Measurements from ENCODE around the gene ZNF468.
A peak's percentile ranks its signal among the peaks of the same experiment; 100 is the strongest.
"Not testable (repeated sequence)": the region's sequence is repeated elsewhere in the genome, so short reads cannot be mapped to it uniquely, and the experiment has no call there.

Gene ZNF468

GRCh38 chr19:52891336-52891735 lies 33.9 kb upstream of the ZNF468 start:
- no peak for DNase-seq (ENCODE audit: low read depth)
- no peak for TF ChIP-seq CTCF (conservative IDR thresholded peaks at IDR 0.05; ENCODE audit: control insufficient read depth, insufficient read depth, low read depth, low read length)
- no peak overlapping the region for H3K4me3 ChIP-seq (ENCODE audit: control insufficient read depth, low read depth, low read length)

GRCh38 chr19:52889931-52890330 lies 32.5 kb upstream of the ZNF468 start:
- no peak for TF ChIP-seq CTCF (conservative IDR thresholded peaks at IDR 0.05; ENCODE audit: control insufficient read depth, insufficient read depth, low read depth, low read length)
- no peak overlapping the region for H3K4me3 ChIP-seq (ENCODE audit: control insufficient read depth, low read depth, low read length)
- no peak for DNase-seq (ENCODE audit: low read depth)

- H3K4me3 ChIP-seq (ENCODE audit: control insufficient read depth, low read depth, low read length), result no peak overlapping the region
- no peak for DNase-seq (ENCODE audit: low read depth)
- TF ChIP-seq CTCF (conservative IDR thresholded peaks at IDR 0.05; ENCODE audit: control insufficient read depth, insufficient read depth, low read depth, low read length), result no peak
Measured at GRCh38 chr19:52889076-52889475, 31.7 kb upstream of the ZNF468 start.

GRCh38 chr19:52880895-52881389 lies 23.5 kb upstream of the ZNF468 start:
- no peak for DNase-seq (ENCODE audit: low read depth)
- H3K4me3 ChIP-seq (ENCODE audit: control insufficient read depth, low read depth, low read length), result no peak overlapping the region
- TF ChIP-seq CTCF (conservative IDR thresholded peaks at IDR 0.05; ENCODE audit: control insufficient read depth, insufficient read depth, low read depth, low read length), result no peak

DNA sequence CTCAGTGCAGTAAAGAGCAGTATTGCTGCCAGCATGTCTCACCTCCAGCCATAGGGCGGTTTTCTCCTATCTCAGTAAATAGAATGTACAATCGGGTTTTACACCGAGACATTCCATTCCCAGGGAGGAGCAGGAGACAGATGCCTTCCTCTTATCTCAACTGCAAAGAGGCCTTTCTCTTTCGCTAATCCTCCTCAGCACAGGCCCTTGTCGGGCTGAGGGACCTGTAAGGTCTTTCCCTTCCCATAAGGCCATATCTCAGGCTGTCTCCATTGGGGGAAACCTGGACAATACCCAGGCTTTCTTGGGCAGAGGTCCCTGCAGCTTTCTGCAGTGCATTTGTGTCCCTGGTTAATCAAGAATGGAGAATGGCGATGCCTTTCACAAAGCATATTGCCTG lies 15.6 kb upstream of the ZNF468 start:
- DNase-seq (ENCODE audit: low read depth); H3K4me3 ChIP-seq (ENCODE audit: control insufficient read depth, low read depth, low read length): not testable (repeated sequence)

DNA sequence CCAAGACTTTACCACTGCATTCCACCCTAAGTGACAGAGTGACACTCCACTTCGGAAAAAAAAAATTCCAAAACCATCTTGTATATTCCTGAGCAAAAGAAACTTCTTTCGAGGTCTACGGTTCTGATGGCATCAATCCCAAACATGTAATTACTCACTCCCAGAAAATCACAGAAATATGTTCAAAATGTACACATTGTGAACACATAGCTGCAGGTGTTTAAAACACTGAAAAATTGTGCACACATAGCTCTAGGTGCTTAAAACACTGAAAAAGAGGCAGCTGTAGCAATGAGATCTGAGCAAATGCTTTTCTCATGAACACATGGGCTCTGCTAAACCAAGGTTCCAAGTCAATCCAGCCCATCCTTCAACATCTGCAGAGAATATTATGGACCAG lies 14.0 kb upstream of the ZNF468 start:
- no peak overlapping the region for H3K4me3 ChIP-seq (ENCODE audit: control insufficient read depth, low read depth, low read length)
- TF ChIP-seq CTCF (conservative IDR thresholded peaks at IDR 0.05; ENCODE audit: control insufficient read depth, insufficient read depth, low read depth, low read length), result no peak
- no peak for DNase-seq (ENCODE audit: low read depth)

DNA sequence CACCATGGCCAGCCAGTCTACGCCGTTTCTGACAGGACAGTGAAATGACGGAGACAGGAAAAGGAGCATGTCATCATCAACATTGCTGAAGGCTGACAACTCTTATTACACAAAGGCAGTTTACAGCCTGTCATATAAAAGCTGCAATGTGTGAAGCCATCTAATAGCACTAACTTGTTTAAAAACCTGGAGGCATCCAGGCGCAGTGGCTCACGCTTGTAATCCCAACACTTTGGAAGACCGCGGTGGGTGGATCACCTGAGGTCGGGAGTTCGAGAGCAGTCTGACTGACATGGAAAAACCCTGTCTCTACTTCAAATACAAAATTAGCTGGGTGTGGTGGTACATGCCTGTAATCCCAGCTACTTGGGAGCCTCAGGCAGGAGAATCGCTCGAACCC lies 10.6 kb upstream of the ZNF468 start:
- H3K4me3 ChIP-seq (ENCODE audit: control insufficient read depth, low read depth, low read length); DNase-seq (ENCODE audit: low read depth): not testable (repeated sequence)

- peak overlapping the region; percentile 69 for H3K4me3 ChIP-seq (ENCODE audit: control insufficient read depth, low read depth, low read length)
- peak; percentile 19 for DNase-seq (ENCODE audit: low read depth)
Measured at GRCh38 chr19:52856540-52857377, 660 bp downstream of the ZNF468 start.

DNA sequence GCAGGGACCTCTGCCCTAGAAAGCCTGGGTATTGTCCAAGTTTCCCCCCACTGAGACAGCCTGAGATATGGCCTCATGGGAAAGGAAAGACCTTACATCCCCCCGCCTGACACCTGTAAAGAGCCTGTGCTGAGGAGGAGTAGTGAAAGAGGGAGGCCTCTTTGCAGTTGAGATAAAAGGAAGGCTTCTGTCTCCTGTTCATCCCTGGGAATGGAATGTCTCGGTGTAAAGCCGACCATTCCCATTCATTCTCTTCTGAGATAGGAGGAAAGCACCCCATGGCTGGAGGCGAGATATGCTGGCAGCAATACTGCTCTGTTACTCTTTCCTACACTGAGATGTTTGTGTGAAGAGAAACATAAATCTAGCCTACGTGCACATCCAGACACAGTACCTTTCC lies 10.1 kb downstream of the ZNF468 start:
- not testable (repeated sequence) for DNase-seq (ENCODE audit: low read depth); H3K4me3 ChIP-seq (ENCODE audit: control insufficient read depth, low read depth, low read length)

- not testable (repeated sequence) for DNase-seq (ENCODE audit: low read depth)
Measured at GRCh38 chr19:52840825-52841465, 16.5 kb downstream of the ZNF468 start.

GRCh38 chr19:52834289-52834688 lies 23.1 kb downstream of the ZNF468 start:
- not testable (repeated sequence) for DNase-seq (ENCODE audit: low read depth)

More at GRCh38 chr19:52840825-52841465, 16.5 kb downstream of the ZNF468 start:
- H3K4me3 ChIP-seq (ENCODE audit: control insufficient read depth, low read depth, low read length), result not testable (repeated sequence)

GRCh38 chr19:52833541-52833940 lies 23.9 kb downstream of the ZNF468 start:
- DNase-seq (ENCODE audit: low read depth); H3K4me3 ChIP-seq (ENCODE audit: control insufficient read depth, low read depth, low read length): not testable (repeated sequence)

More at GRCh38 chr19:52834289-52834688, 23.1 kb downstream of the ZNF468 start:
- not testable (repeated sequence) for H3K4me3 ChIP-seq (ENCODE audit: control insufficient read depth, low read depth, low read length)
